Choroid plexus epithelial cell (primary cell): ENCODE data around the gene OR6S1.

Source experiments
- DNase-seq: peaks from one replicate; pipeline ENCODE4 v3.0.0-alpha.2; 2010; ENCODE audit warnings: low read depth
- H3K4me3 ChIP-seq: 2 replicates; pipeline ENCODE4 v1.5.1; 2011; ENCODE audit warnings: low read depth, mild to moderate bottlenecking, control low read depth, low read length, moderate library complexity
- CTCF ChIP-seq: conservative IDR thresholded peaks from 2 replicates; pipeline ENCODE4 v1.5.1; 2011; ENCODE audit warnings: low read depth, mild to moderate bottlenecking, control low read depth, inconsistent platforms, low read length, moderate library complexity

OR6S1 gene

GRCh38 chr14:20641591-20641990 is at the start of gene OR6S1:
Gene OR6S1 (minus strand): TSS chr14:20641691. CDS start chr14:20641691, 0 bp downstream.
- no peak for DNase-seq
- no peak within 1 kb of the TSS for H3K4me3 ChIP-seq
- TF ChIP-seq CTCF = no peak

- DNase-seq = peak; percentile 85
- H3K4me3 ChIP-seq = no peak overlapping the region
- peak; percentile 84 for TF ChIP-seq CTCF
Measured at GRCh38 chr14:20690848-20691640, 49.6 kb upstream of the OR6S1 start.

- DNase-seq = no peak
- TF ChIP-seq CTCF = no peak
- H3K4me3 ChIP-seq = no peak within 1 kb of the TSS
Measured at GRCh38 chr14:20688167-20688839, 46.8 kb upstream of the OR6S1 start, which contains the start of gene ANG. Gene ANG (plus strand): TSS chr14:20688764. CDS start chr14:20693565, 4,801 bp downstream.

GRCh38 chr14:20687362-20688166 is 46.1 kb upstream of the OR6S1 start:
- no peak overlapping the region for H3K4me3 ChIP-seq
- no peak for DNase-seq
- no peak for TF ChIP-seq CTCF

GRCh38 chr14:20686386-20687143 is 45.1 kb upstream of the OR6S1 start:
- no peak overlapping the region for H3K4me3 ChIP-seq
- no peak for DNase-seq
- TF ChIP-seq CTCF = no peak

- DNase-seq = peak; percentile 52
- no peak for TF ChIP-seq CTCF
- H3K4me3 ChIP-seq = peak overlapping the region; percentile 88
Measured at GRCh38 chr14:20684662-20685456, 43.4 kb upstream of the OR6S1 start.
